GM10266 (cell line): ENCODE results near the gene DDX60.
"Not testable (repeated sequence)": the region's sequence is repeated elsewhere in the genome, so short reads cannot be mapped to it uniquely, and the experiment has no call there.

Experiments
- DNase-seq: peaks from one replicate; pipeline ENCODE4 v3.0.0; 2012; ENCODE audit errors: extremely low spot score
- TF ChIP-seq, protein P1 (sequence below): IDR thresholded peaks from 2 replicates; pipeline ENCODE4 v1.5.1; 2012; ENCODE audit warnings: mild to moderate bottlenecking, low read depth; ENCODE audit not compliant: control insufficient read depth, insufficient read depth; ENCODE audit errors: missing control alignments

The DDX60 gene

DNA sequence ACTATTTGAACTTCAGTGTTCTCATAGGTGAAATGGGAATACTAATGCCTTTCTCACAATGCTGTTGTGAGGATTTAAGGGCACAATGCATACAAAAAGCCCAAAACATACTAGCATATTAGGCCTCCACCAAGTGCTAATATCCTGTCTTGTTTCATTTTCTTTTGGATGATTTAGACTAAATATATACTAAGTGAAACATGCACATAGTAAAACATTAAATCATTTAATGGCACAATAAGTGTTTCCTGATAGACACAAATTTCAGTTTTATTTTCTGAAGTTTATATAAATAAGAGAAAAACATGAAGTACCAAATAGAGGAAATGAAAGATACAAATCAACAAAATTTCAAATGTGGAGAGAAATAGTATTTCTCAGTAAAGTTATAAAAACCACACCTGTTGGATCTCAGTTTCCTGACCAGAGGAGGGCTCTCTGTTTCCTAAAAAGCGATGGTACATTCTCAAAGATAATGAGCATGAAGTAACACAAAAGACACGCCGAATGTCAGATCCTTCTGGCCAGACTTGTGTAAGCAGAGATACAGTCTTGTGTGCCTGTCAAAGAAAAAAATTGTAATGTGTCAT is 25.1 kb downstream of the DDX60 start:
- TF ChIP-seq, protein P1, sequence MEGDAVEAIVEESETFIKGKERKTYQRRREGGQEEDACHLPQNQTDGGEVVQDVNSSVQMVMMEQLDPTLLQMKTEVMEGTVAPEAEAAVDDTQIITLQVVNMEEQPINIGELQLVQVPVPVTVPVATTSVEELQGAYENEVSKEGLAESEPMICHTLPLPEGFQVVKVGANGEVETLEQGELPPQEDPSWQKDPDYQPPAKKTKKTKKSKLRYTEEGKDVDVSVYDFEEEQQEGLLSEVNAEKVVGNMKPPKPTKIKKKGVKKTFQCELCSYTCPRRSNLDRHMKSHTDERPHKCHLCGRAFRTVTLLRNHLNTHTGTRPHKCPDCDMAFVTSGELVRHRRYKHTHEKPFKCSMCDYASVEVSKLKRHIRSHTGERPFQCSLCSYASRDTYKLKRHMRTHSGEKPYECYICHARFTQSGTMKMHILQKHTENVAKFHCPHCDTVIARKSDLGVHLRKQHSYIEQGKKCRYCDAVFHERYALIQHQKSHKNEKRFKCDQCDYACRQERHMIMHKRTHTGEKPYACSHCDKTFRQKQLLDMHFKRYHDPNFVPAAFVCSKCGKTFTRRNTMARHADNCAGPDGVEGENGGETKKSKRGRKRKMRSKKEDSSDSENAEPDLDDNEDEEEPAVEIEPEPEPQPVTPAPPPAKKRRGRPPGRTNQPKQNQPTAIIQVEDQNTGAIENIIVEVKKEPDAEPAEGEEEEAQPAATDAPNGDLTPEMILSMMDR: no peak
- DNase-seq: no peak

GRCh38 chr4:168291242-168291641 is 27.3 kb downstream of the DDX60 start:
- DNase-seq: no peak
- TF ChIP-seq, protein P1: no peak

- DNase-seq: not testable (repeated sequence)
Observed at GRCh38 chr4:168285850-168286249, 32.7 kb downstream of the DDX60 start.

DNA sequence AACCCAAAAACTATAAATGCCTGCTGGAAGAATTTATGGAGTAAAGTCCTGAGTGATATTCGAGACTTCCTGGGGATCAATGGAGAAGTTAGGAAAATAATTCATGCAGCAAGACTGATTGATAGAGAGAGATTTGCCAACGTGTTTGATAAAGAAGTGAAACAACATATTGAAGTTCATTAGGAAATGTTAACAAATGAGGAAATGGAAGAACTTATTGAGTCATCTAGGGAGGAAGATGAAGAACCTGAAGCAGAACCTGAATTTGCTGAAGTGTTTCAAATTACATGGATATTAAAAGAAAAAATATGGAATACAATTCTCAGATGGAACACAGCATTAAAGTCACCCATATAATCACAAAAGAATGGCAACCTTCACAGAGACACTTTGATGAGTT is 39.0 kb downstream of the DDX60 start:
- TF ChIP-seq, protein P1: no peak
- DNase-seq: no peak

GRCh38 chr4:168275836-168276235 is 42.7 kb downstream of the DDX60 start:
- no peak for DNase-seq

GRCh38 chr4:168274871-168275270 is 43.7 kb downstream of the DDX60 start:
- TF ChIP-seq, protein P1: no peak
- no peak for DNase-seq

More at GRCh38 chr4:168275836-168276235, 42.7 kb downstream of the DDX60 start:
- TF ChIP-seq, protein P1: no peak

DNA sequence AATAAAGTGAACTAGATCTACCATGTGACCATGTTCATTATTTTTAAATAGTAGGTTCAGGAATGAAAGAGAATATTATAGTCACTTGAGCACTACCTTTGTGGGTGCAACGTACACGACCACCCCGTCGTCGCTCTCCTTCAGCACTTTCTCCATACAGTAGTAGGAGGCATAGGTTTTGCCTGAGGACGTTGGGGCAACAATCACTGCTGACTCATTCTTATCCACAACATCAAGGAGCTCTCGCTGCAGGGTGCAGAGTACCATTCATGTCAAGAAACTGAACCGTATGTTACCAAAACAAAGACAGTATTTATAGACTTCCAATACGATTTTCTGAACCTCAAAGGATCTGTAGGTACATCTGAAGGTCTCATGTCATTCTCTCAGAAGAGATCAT is 44.7 kb downstream of the DDX60 start:
- TF ChIP-seq, protein P1: no peak
- no peak for DNase-seq

- TF ChIP-seq, protein P1: no peak
- DNase-seq: no peak
Observed at GRCh38 chr4:168272488-168272887, 46.1 kb downstream of the DDX60 start.
